Measurements from ENCODE around the gene FBLN5.
"Not testable (repeated sequence)": the region's sequence is repeated elsewhere in the genome, so short reads cannot be mapped to it uniquely, and the experiment has no call there.

FBLN5 gene

GRCh38 chr14:91858536-91859275, 88.8 kb downstream of the FBLN5 start:
- DNase-seq, result no peak

DNA sequence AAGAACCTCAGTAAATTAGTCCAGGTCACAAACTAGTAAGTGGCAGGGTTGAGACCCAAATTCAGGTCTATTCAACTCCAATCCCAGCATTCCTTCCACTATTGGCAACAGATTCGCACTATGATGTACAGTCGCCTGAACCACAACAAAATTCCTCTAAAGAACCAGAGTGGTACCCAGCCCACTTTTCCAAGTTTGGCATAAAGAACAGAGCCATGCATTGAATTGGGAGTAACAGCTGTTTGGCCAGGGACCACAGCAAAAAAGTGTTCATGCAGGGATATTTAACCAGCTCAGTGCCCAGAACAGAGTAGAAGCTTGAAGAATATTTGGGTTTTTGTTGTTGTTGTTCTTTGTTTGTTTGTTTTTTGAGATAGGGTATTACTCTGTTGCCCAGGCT, 89.9 kb downstream of the FBLN5 start:
- no peak for DNase-seq

DNA sequence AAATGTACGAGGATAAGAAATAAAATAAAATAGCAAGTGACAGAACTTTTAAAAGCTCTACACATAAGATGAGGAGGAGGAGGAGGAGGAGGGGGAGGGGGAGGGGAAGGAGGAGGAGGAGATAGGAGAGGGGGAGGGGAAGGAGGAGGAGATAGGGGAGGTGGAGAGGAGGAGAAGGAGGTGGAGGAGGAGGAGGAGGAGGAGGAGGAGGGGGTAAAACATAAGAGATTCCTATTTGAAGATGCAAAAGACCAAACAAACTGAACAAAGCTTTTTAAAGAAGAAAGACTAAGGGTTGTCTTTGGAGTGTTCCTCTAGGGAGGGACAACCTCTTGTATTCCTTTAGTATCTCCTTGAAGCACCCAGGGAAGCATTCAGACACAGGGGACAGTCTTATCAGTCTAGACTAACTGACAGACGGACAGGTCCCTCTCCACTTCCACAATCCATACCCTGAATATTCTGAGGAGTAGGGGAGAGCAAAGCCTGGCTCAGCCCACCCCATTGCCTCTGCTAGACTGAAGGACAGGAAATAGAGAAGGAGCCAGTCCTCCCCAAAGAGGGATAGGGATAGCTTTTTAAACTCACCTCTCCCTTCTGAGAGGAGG, 93.1 kb downstream of the FBLN5 start:
- DNase-seq, result no peak

- DNase-seq, result no peak
These were observed 95.9 kb downstream of the FBLN5 start for GRCh38 chr14:91851563-91851962.

DNA sequence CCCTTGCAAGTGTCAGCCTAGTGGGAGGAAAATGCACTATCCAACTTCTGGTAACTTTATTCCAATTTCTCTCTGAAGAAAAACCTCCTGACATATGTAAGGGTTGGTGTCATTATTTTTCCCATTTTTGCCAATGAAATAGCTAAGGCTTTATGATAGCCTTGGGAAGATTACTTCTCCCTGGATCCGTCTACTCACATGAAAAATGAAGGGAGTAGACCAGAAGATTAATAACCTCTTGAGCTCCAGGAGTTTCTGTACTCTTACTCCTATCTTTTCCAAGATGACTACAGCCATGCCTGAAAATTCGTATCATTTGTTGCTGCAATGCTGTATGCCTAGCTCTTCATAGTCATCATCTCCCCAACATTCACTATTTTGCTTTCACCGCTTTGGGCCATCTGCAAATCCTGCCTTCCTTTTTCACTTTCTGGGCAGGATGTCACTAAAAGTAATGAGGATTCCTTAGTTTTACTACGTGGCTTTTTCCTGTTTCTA, 98.9 kb downstream of the FBLN5 start:
- no peak for DNase-seq

DNA sequence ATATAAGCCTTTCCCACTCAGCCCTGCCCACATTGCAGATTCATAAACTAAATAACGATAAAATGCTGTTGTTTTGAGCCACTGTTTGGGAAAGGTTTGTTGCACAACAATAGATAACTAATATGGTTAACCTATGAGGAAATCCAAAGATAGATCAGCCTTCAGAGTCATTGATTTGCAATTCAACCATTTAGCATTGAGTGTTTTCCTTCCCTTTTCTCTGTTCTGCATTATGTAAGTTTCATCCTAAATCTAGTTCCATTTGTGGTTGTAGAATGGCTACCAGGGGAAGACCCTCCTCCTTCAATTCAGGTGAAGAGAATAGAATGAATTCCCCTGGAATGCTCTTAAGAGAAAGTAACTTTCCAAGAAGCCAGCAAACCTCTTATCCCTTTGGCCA, 99.8 kb downstream of the FBLN5 start:
- no peak for DNase-seq

DNA sequence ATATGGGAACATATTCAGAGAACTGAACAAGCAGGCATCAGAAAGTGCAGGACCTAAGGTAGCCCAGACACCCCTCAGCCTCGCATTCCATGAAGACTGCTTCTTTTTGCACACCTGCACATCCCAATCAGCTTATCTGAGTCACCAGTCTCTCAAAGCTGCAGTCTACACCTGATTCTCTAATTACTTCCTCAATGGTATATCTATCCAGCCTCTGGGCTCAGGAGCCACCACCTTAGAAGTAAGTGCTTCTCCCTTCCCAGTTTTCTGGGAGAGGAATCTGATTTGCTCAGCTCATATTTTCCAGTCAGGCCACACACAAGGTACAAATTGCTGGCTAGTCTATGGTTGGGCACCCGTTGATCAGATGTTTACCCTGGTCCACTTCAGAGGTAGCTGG, 101.8 kb downstream of the FBLN5 start:
- no peak for DNase-seq

- DNase-seq, result not testable (repeated sequence)
These were observed 102.4 kb downstream of the FBLN5 start for GRCh38 chr14:91845056-91845455.

DNA sequence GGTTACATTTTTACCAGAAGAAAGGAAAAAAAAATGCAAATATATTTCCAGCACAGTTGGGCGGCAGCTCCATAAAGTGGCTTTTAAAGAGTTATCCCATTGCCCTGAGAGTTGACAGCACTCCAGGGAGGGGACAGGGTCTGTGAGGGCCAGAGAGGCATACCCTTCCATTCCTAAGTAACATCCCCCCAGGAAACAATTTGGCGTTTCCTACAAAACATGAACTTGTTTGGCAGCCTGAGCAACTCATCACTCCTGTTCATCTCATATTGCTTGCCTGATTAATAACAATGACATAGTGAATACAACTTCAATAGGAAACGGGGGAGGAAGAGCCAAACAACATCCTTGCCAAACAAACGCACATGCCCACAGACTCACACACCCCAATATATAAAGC, 103.5 kb downstream of the FBLN5 start:
- no peak for DNase-seq

DNA sequence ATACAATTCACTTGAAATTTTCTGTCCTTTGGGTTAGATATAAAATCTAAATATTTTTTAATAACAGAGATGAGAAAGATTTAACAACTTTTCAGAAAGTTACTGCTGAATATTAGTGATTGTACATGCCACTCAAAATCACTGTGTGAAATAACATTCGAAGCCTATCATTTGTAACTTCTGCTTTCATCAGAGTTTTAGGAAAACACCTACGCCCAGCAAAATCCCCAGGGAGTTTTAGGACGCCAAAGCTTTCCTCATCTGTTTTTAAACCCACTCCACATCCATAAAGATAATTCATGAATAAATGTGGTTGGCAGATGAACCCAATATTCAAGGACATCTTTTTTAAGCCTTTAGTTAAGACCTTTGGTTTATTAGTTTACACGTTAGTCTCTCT, 104.1 kb downstream of the FBLN5 start:
- DNase-seq, result no peak

GRCh38 chr14:91841065-91841464, 106.4 kb downstream of the FBLN5 start:
- DNase-seq, result no peak

GRCh38 chr14:91839749-91840148, 107.7 kb downstream of the FBLN5 start:
- no peak for DNase-seq

DNA sequence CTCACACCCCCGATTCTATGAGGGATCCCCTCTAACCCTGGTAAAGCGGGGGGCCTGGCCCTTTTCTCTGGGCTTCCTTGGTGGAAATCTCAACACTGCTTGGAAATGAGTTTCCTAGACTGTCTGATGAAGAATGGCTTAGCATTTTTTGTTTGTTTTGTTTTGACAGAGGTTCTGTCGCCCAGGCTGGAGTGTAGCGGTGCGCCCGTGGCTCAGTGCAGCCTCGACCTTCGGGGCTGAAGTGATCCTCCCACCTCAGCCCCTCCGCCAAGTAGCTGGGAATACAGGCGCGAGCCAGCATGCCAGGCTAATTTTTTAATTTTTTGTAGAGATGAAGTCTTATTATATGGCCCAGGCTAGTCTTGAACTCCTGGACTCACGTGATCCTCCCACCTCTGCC, 110.4 kb downstream of the FBLN5 start:
- no peak for DNase-seq

GRCh38 chr14:91835920-91836843, 111.3 kb downstream of the FBLN5 start:
- no peak for DNase-seq

DNA sequence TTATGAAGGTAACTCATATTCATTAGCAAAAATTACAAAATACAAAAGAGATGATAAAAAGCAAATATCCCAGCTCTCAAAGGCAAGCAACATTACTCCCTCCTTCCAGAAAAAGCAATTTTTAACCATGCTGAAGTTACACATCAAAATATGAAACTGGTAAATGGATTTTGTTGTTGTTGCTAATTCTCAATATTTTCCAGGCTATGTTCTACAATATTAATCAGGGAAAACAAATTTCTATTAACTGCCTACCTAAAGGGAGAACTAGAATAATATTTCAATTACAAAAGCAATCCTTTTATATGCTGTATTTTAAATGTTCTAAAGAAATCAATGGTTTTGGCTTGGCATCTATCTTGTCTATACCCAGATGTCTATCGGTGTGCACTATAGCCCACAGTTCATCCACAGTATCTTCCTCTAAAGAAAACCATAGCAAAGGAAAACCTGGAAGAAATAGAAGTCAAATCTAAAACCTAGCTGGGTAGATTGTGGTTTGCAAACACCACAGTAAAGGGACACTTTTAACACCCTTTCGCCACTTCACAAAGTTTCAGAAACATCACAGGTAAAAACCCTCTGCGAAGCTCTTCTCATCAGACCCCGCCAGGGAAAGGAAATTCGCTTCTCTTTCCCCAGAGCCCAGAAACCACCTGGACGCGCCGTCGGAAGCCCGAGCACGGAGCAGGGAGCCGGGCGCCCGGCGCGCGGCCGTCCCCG, 112.1 kb downstream of the FBLN5 start:
- no peak for DNase-seq

DNA sequence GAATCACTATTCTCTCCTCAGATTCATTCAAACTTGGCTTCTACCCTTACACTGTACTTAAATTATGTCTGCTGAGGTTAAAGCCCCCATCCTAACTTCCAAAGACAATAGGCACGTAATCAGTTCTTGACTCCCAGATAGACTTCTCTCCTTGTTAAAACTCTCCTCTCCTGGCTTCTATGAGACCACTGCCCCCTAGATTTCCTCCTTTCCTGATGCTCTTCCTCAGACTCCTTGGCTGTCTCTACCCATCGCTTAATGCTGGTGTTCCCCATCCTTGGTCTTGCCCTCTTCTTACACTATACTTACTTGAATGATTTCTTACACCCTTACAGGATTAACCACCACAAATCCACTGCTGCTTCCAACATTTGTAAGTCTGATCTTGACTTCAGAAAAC, 112.9 kb downstream of the FBLN5 start:
- DNase-seq, result no peak

DNA sequence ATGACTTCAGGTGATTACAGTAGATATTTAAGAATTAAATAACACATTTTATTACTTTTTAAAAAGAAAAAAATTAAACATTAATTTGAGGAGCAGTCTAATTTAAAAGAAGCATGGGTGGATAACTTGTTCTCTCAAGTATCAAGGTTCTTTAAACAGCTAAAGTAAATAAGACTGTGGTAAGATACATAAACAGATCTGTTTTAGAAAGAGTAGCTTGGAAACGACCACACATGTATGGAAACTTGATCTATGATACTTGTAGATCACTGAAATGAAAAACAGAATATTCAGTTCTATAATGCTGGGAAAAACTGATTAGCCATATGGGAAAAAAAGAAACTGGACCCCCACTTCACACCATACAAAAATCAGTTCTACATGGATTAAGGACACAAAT, 116.2 kb downstream of the FBLN5 start:
- DNase-seq, result no peak

GRCh38 chr14:91830777-91831176, 116.7 kb downstream of the FBLN5 start:
- peak; percentile 9 for DNase-seq

GRCh38 chr14:91829511-91829910, 118.0 kb downstream of the FBLN5 start:
- DNase-seq, result no peak

DNA sequence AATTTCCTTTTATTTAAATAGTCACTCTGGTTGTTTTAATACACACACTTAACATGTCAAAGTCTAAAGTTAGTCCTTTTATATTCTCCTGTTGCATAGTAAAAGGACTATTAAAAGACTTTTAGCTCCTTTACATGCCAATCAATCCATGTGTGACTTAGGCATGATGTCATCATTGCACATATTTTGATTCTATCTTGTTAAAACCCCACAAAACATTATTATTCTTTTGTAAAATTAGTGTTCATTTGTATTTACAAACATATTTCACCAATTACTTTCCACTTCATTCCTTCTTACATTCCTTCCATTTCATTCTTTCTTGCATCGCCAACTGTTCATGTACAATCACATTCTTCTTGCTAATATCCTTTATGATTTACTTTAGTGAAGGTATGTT, 119.7 kb downstream of the FBLN5 start:
- no peak for DNase-seq

Measured in midbrain (tissue), 1 donor.